ENCODE data around the gene FHOD3. TPM values are rescaled to one million over a fixed set of nuclear protein-coding genes. Genes with fewer than 3 reads are reported as not detected.

Gene FHOD3
- polyA plus RNA-seq, 3 donors, result 36.0 to 44.2 (median 39.2) TPM

DNA sequence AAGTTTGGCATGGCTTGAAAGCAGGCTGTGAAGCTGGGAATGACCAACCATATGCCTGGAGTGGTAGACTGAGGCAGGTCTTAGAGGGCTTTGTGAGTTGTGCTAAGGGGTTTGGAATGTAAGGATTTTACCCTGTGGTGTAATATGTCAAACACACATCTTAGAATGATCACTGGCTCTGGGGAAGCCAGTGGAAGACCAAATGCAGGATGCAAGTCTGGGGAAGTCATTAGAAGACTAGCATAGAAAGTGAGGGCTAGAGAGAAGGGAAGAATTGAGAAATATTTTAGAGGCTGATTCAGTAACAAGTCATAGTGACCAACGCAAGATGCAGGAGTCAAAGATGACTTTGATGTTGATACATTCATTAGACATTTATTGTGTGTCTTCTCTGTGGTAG, 3.5 kb upstream of the FHOD3 start:
- DNase-seq, result no peak

DNA sequence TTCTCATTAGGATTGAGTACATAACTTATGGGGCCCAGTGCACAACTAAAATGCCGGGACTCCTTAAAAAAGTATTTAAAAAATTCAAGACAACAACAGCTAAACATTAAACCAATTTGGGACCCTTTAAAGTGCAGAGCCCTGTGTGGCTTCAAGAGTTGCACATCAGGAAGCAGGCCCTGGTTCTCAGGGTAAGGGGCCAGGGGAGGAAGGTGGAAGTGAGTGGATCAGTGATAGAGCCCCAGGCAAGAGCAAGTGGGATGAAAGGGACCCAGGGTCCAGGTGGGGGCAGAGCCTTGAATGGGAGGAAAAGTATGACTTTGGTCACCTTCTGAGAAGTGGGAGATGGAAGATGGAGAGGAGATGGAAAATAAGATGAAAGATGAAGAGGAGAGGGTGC, 2.3 kb upstream of the FHOD3 start:
- no peak for DNase-seq

DNA sequence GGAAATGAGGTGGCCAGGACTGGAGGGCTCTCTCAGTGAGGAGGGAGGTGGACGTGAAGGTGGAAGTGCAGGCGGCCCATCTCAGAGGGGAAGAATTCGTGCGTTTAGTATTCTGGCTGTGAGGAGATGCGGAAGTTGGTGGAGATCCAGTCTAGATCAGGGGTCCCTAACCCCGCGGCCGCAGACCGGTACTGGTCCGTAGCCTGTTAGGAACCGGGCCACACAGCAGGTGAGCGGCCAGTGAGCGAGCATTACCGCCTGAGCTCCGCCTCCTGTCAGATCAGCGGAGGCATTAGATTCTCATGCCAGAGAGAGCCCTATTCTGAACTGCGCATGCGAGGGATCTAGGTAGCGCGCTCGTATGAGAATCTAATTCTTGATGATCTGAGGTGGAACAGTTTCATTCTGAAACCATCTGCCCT, 1.6 kb upstream of the FHOD3 start:
- no peak for DNase-seq

GRCh38 chr18:36296650-36297416, 680 bp upstream of the FHOD3 start:
- no peak for DNase-seq

- no peak for DNase-seq
Observed at GRCh38 chr18:36298126-36298741, 721 bp downstream of the FHOD3 start.

GRCh38 chr18:36299015-36299414, 1.5 kb downstream of the FHOD3 start:
- no peak for DNase-seq

GRCh38 chr18:36300211-36300610, 2.7 kb downstream of the FHOD3 start:
- no peak for DNase-seq

GRCh38 chr18:36301884-36302283, 4.4 kb downstream of the FHOD3 start:
- no peak for DNase-seq

- no peak for DNase-seq
Observed at GRCh38 chr18:36302676-36303075, 5.2 kb downstream of the FHOD3 start.

DNA sequence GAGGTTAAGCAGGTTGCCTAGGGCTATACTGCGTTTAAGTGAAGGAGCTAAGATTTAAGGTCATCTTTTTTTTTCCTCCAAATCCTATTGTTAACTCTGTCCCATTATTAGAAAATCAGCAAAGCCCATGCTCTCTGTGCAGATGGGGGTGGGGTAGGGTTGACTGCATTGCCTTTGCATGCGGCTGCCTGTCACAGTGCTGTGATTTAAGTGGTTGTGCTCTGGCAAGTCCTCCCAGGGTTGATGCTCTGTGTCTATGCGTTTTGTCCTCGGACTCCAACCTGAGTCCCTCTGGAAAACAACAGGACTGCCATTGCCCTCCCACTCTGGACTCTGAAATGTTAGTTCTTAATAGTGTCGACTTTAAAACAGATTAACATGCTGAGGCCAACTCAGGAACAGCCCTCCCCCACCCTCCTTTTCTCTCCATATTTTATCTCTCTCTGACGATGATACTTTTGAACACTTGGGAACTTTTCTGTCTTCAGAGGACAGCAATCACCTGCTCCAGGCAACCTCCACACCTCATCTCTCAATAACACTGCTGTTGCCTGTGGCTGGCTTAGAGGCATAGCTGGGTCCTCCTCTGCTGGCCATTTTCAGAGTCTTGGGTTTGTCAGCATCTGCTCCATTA, 5.8 kb downstream of the FHOD3 start:
- DNase-seq, result no peak

GRCh38 chr18:36304723-36305122, 7.2 kb downstream of the FHOD3 start:
- no peak for DNase-seq

- DNase-seq, result no peak
Observed at GRCh38 chr18:36305375-36305774, 7.9 kb downstream of the FHOD3 start.

GRCh38 chr18:36307513-36307912, 10.0 kb downstream of the FHOD3 start:
- DNase-seq, result no peak

DNA sequence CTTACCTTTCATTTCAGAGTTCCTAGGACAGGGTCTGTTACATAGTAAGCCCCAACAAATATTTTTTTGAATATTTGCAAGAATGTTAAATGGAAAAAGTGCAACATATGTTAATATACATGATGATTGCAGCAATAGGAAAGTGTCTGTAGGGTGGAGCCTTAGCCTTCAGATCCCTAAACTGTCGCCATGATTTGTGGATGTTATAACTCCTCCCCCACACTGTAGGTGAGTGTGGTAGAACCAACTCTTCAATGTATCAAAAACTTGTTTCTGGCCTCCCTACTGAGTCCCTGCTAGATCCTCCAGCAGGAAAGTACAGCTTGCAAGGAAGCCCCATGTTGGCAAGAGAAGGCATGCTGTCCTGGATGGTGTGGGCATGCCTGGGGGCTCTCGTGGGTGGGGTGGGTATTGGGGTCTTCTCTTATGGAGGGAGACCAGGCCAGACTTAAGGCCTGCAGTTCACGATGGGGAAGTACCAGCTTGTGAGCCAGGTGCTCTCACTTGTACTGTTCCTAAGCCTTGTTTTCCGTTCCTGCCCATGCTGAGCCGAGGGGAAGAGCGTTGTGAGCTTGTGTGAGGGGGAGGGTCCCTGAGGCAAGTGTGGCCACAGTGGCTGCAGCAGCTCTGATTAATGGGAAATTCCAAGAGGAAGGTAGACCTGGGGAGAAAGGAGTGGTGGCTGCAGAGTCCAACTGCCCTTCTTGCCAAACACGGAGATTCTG, 11.4 kb downstream of the FHOD3 start:
- no peak for DNase-seq

- no peak for DNase-seq
Observed at GRCh38 chr18:36309436-36310391, 12.2 kb downstream of the FHOD3 start.

DNA sequence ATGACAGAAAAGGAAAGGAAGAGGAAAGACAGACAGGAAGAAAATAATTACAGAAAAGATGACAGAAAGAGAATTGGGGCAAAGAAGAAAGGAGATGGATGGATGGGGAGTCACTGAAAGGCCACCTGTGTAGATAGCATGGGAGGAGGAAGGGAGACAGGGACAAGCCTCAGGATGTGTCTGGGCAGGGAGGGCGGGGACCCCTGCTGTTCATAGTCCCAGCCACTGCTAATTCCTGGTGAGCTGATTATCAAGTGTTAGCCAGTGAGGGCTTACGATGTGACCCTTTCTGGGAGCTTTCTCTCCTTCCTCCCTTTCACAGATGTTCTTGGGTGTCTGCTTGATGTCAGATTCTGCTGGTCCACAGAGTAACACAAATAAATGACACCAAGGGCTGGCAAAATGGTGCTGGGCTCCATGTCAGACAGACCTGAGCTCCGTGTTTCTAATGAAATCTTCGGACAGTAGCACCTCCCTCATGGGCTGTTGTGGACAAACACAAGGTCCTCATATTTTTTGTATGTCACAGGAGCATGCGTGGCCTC, 13.6 kb downstream of the FHOD3 start:
- no peak for DNase-seq

GRCh38 chr18:36312806-36313395, 15.4 kb downstream of the FHOD3 start:
- no peak for DNase-seq

- no peak for DNase-seq
Observed at GRCh38 chr18:36314098-36314497, 16.6 kb downstream of the FHOD3 start.

- DNase-seq, result no peak
Observed at GRCh38 chr18:36314754-36315153, 17.2 kb downstream of the FHOD3 start.

DNA sequence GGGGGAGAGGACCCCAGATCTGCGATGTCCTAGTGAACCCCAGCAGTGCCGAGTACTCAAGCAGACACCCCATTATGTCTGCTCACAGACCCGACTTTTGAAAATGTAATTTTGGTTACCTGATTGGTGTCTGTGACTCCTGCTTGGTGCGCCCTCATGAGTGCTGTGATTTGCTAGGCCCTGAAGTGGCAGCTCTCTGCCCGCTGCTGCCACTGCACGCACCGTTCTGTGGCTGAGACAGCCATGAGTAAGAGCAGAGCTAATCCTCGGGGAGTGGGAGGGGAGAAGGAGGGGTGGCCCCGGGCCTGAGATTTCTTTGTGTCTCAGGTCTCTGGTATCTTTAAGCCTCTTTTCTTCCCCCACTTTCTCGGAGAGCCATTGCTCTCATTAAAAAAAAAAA, 18.2 kb downstream of the FHOD3 start:
- no peak for DNase-seq

DNA sequence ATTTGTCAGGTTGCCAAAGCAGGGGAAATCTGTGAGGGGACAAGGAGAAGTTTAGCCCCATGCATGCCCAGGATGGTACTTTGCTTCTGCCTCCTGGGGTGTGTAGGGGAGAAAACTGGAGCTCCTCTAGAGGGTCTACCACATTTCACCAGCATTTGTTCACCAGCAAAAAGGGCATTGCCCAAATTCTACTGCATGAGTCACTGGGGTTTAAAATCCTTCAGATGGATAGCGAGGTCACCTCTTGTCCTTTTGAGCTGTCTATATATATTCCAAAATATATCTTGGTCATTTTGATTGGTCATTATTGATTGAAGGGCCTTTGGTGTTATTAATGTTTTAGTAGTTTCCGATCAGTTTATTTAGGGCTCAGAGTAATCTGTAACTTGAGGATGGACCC, 18.7 kb downstream of the FHOD3 start:
- no peak for DNase-seq

All from renal pelvis (tissue), 4 donors.